ENCODE measurements around the gene NR4A1.

The NR4A1 gene

GRCh38 chr12:52063981-52064649, 12.9 kb downstream of the NR4A1 start:
- Histone ChIP-seq H3K4me1 (ENCODE audit: control insufficient read depth in 5 of 5, insufficient read depth in 5 of 5, low read length in 5 of 5) (peaks cover 2 to 5% (median 2%) of the 10 kb centered on the region in 5 donors), H3K9ac (ENCODE audit: low read length in 5 of 5) (no peak overlapping the region), H3K9me3 (ENCODE audit: control insufficient read depth in 5 of 5, low read length in 5 of 5) (no peaks in the 10 kb centered on the region), H3K36me3 (ENCODE audit: control insufficient read depth in 5 of 5, insufficient read depth in 5 of 5, low read length in 5 of 5) (peaks cover 0 to 4% (median 3%) of the 10 kb centered on the region in 5 donors), H3K27ac (ENCODE audit: low read depth, low read length) (no peak overlapping the region), H3K27me3 (ENCODE audit: control insufficient read depth in 5 of 5, insufficient read depth in 4 of 5, low read length in 5 of 5) (peaks cover 2 to 10% (median 6%) of the 10 kb centered on the region in 5 donors), H3K4me3 (ENCODE audit: low read depth in 1 of 5, low read length in 5 of 5) (no peak overlapping the region)

GRCh38 chr12:52066346-52067080, 15.3 kb downstream of the NR4A1 start:
- no peaks in the 10 kb centered on the region for H3K9me3 ChIP-seq (ENCODE audit: control insufficient read depth in 5 of 5, low read length in 5 of 5)
- peaks cover 2 to 10% (median 6%) of the 10 kb centered on the region in 5 donors for H3K27me3 ChIP-seq (ENCODE audit: control insufficient read depth in 5 of 5, insufficient read depth in 4 of 5, low read length in 5 of 5)
- H3K36me3 ChIP-seq (ENCODE audit: control insufficient read depth in 5 of 5, insufficient read depth in 5 of 5, low read length in 5 of 5): no peaks in the 10 kb centered on the region
- no peak overlapping the region for H3K9ac ChIP-seq (ENCODE audit: low read length in 5 of 5)
- H3K4me1 ChIP-seq (ENCODE audit: control insufficient read depth in 5 of 5, insufficient read depth in 5 of 5, low read length in 5 of 5): peaks cover 12 to 22% (median 20%) of the 10 kb centered on the region in 5 donors
- no peak overlapping the region for H3K27ac ChIP-seq (ENCODE audit: low read depth, low read length)
- H3K4me3 ChIP-seq (ENCODE audit: low read depth in 1 of 5, low read length in 5 of 5): no peak overlapping the region

- H3K27ac ChIP-seq (ENCODE audit: low read depth, low read length): no peak overlapping the region
- H3K4me3 ChIP-seq (ENCODE audit: low read depth in 1 of 5, low read length in 5 of 5): no peak overlapping the region
- H3K9ac ChIP-seq (ENCODE audit: low read length in 5 of 5): no peak overlapping the region
- H3K36me3 ChIP-seq (ENCODE audit: control insufficient read depth in 5 of 5, insufficient read depth in 5 of 5, low read length in 5 of 5): no peaks in the 10 kb centered on the region
- H3K4me1 ChIP-seq (ENCODE audit: control insufficient read depth in 5 of 5, insufficient read depth in 5 of 5, low read length in 5 of 5): peaks cover 12 to 24% (median 20%) of the 10 kb centered on the region in 5 donors
- H3K27me3 ChIP-seq (ENCODE audit: control insufficient read depth in 5 of 5, insufficient read depth in 4 of 5, low read length in 5 of 5): peaks cover 2 to 10% (median 6%) of the 10 kb centered on the region in 5 donors
- no peaks in the 10 kb centered on the region for H3K9me3 ChIP-seq (ENCODE audit: control insufficient read depth in 5 of 5, low read length in 5 of 5)
These were observed 15.8 kb downstream of the NR4A1 start for GRCh38 chr12:52067081-52067374.

- peak within 1 kb of the TSS; percentile 85 to 93 (median 90) for H3K9ac ChIP-seq (ENCODE audit: low read length in 5 of 5)
- H3K4me3 ChIP-seq (ENCODE audit: low read depth in 1 of 5, low read length in 5 of 5): peak within 1 kb of the TSS; percentile 79 to 98 (median 92)
- H3K4me1 ChIP-seq (ENCODE audit: control insufficient read depth in 5 of 5, insufficient read depth in 5 of 5, low read length in 5 of 5): peaks cover 12 to 33% (median 30%) of the 10 kb centered on the region in 5 donors
- peaks cover 0 to 7% (median 0%) of the 10 kb centered on the region in 5 donors for H3K27me3 ChIP-seq (ENCODE audit: control insufficient read depth in 5 of 5, insufficient read depth in 4 of 5, low read length in 5 of 5)
- H3K9me3 ChIP-seq (ENCODE audit: control insufficient read depth in 5 of 5, low read length in 5 of 5): no peaks in the 10 kb centered on the region
- peaks cover 0 to 21% (median 15%) of the 10 kb centered on the region in 5 donors for H3K36me3 ChIP-seq (ENCODE audit: control insufficient read depth in 5 of 5, insufficient read depth in 5 of 5, low read length in 5 of 5)
- peak within 1 kb of the TSS; percentile 94 for H3K27ac ChIP-seq (ENCODE audit: low read depth, low read length)
These were observed 18.3 kb downstream of the NR4A1 start, which contains the start of gene ATG101 for GRCh38 chr12:52069327-52070184. TSS of gene ATG101 (plus strand) at chr12:52069978. CDS start at chr12:52073651, 3,673 bp downstream.

GRCh38 chr12:52070185-52070925, 19.1 kb downstream of the NR4A1 start:
- H3K4me3 ChIP-seq (ENCODE audit: low read depth in 1 of 5, low read length in 5 of 5): peak overlapping the region; percentile 79 to 98 (median 92)
- H3K9me3 ChIP-seq (ENCODE audit: control insufficient read depth in 5 of 5, low read length in 5 of 5): no peaks in the 10 kb centered on the region
- H3K27ac ChIP-seq (ENCODE audit: low read depth, low read length): peak overlapping the region; percentile 94
- H3K27me3 ChIP-seq (ENCODE audit: control insufficient read depth in 5 of 5, insufficient read depth in 4 of 5, low read length in 5 of 5): peaks cover 0 to 4% (median 0%) of the 10 kb centered on the region in 5 donors
- H3K4me1 ChIP-seq (ENCODE audit: control insufficient read depth in 5 of 5, insufficient read depth in 5 of 5, low read length in 5 of 5): peaks cover 12 to 33% (median 31%) of the 10 kb centered on the region in 5 donors
- H3K36me3 ChIP-seq (ENCODE audit: control insufficient read depth in 5 of 5, insufficient read depth in 5 of 5, low read length in 5 of 5): peaks cover 0 to 29% (median 23%) of the 10 kb centered on the region in 5 donors
- peak overlapping the region; percentile 85 to 93 (median 90) for H3K9ac ChIP-seq (ENCODE audit: low read length in 5 of 5)

GRCh38 chr12:52073531-52074381, 22.5 kb downstream of the NR4A1 start:
- Histone ChIP-seq H3K9ac (ENCODE audit: low read length in 5 of 5) (no peak overlapping the region), H3K4me1 (ENCODE audit: control insufficient read depth in 5 of 5, insufficient read depth in 5 of 5, low read length in 5 of 5) (peaks cover 12 to 33% (median 31%) of the 10 kb centered on the region in 5 donors), H3K27ac (ENCODE audit: low read depth, low read length) (no peak overlapping the region), H3K27me3 (ENCODE audit: control insufficient read depth in 5 of 5, insufficient read depth in 4 of 5, low read length in 5 of 5) (no peaks in the 10 kb centered on the region), H3K36me3 (ENCODE audit: control insufficient read depth in 5 of 5, insufficient read depth in 5 of 5, low read length in 5 of 5) (peaks cover 0 to 61% (median 53%) of the 10 kb centered on the region in 5 donors), H3K4me3 (ENCODE audit: low read depth in 1 of 5, low read length in 5 of 5) (no peak overlapping the region), H3K9me3 (ENCODE audit: control insufficient read depth in 5 of 5, low read length in 5 of 5) (no peaks in the 10 kb centered on the region)

- H3K9me3 ChIP-seq (ENCODE audit: control insufficient read depth in 5 of 5, low read length in 5 of 5): no peaks in the 10 kb centered on the region
- peaks cover 10 to 28% (median 27%) of the 10 kb centered on the region in 5 donors for H3K4me1 ChIP-seq (ENCODE audit: control insufficient read depth in 5 of 5, insufficient read depth in 5 of 5, low read length in 5 of 5)
- no peak overlapping the region for H3K4me3 ChIP-seq (ENCODE audit: low read depth in 1 of 5, low read length in 5 of 5)
- no peaks in the 10 kb centered on the region for H3K27me3 ChIP-seq (ENCODE audit: control insufficient read depth in 5 of 5, insufficient read depth in 4 of 5, low read length in 5 of 5)
- H3K27ac ChIP-seq (ENCODE audit: low read depth, low read length): no peak overlapping the region
- no peak overlapping the region for H3K9ac ChIP-seq (ENCODE audit: low read length in 5 of 5)
- H3K36me3 ChIP-seq (ENCODE audit: control insufficient read depth in 5 of 5, insufficient read depth in 5 of 5, low read length in 5 of 5): peaks cover 0 to 69% (median 55%) of the 10 kb centered on the region in 5 donors
These were observed 23.9 kb downstream of the NR4A1 start for GRCh38 chr12:52074971-52075724.

GRCh38 chr12:52076811-52077210, 25.6 kb downstream of the NR4A1 start:
- Histone ChIP-seq H3K4me3 (ENCODE audit: low read depth in 1 of 5, low read length in 5 of 5) (no peak overlapping the region), H3K27ac (ENCODE audit: low read depth, low read length) (no peak overlapping the region), H3K9me3 (ENCODE audit: control insufficient read depth in 5 of 5, low read length in 5 of 5) (no peaks in the 10 kb centered on the region), H3K36me3 (ENCODE audit: control insufficient read depth in 5 of 5, insufficient read depth in 5 of 5, low read length in 5 of 5) (peaks cover 0 to 69% (median 55%) of the 10 kb centered on the region in 5 donors), H3K4me1 (ENCODE audit: control insufficient read depth in 5 of 5, insufficient read depth in 5 of 5, low read length in 5 of 5) (peaks cover 4 to 21% (median 17%) of the 10 kb centered on the region in 5 donors), H3K9ac (ENCODE audit: low read length in 5 of 5) (no peak overlapping the region), H3K27me3 (ENCODE audit: control insufficient read depth in 5 of 5, insufficient read depth in 4 of 5, low read length in 5 of 5) (peaks cover 0 to 4% (median 1%) of the 10 kb centered on the region in 5 donors)
